Breast epithelium (tissue), 3 donors: ENCODE data around the gene TLE1.

Experiments
- POLR2A ChIP-seq: fragments of 450-650 bp; IDR thresholded peaks from one replicate; pipeline ENCODE4 v1.6.1; 2016; ENCODE audit warnings: antibody characterized with exemption, mild to moderate bottlenecking, moderate library complexity
- POLR2AphosphoS5 ChIP-seq, 3 donors: sonication (generic); formaldehyde crosslinking; IDR thresholded peaks; one replicate each; pipeline ENCODE4 v1.6.1; 2017; ENCODE audit warnings: antibody characterized with exemption in 3 of 3
- TF ChIP-seq, protein P1 (sequence below), 3 donors: fragments of 450-650 bp; IDR thresholded peaks; one replicate each; pipeline ENCODE4 v1.5.1; 2016 to 2017; ENCODE audit warnings: antibody characterized with exemption in 3 of 3, mild to moderate bottlenecking in 3 of 3, moderate library complexity in 3 of 3

DNA sequence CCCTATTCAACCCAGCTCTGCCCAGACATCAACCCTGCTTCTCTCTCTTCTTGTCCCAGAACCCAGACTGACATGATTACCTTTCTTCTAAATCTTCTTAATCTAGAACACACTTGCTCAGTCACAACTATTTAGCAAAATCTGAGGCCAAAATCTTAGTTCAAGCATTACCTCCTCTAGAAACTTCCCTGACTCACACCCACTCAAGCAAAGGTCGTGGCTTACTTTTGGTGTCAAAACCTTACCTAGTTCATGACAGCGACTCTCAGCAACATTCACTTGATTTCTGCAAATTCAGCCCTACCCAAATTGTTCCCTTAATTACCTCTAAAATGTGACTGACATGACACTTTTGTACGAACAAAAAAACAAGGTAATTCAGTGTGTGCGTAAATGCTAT is 130.2 kb downstream of the TLE1 start:
- TF ChIP-seq, protein P1, sequence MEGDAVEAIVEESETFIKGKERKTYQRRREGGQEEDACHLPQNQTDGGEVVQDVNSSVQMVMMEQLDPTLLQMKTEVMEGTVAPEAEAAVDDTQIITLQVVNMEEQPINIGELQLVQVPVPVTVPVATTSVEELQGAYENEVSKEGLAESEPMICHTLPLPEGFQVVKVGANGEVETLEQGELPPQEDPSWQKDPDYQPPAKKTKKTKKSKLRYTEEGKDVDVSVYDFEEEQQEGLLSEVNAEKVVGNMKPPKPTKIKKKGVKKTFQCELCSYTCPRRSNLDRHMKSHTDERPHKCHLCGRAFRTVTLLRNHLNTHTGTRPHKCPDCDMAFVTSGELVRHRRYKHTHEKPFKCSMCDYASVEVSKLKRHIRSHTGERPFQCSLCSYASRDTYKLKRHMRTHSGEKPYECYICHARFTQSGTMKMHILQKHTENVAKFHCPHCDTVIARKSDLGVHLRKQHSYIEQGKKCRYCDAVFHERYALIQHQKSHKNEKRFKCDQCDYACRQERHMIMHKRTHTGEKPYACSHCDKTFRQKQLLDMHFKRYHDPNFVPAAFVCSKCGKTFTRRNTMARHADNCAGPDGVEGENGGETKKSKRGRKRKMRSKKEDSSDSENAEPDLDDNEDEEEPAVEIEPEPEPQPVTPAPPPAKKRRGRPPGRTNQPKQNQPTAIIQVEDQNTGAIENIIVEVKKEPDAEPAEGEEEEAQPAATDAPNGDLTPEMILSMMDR (IDR thresholded peaks at IDR 0.05), result no peak
- no peak for TF ChIP-seq POLR2A
- TF ChIP-seq POLR2AphosphoS5 (IDR thresholded peaks at IDR 0.05), result no peak
